B cell (primary cell): ENCODE data around the gene CCDC30. TPM values are rescaled to one million over a fixed set of nuclear protein-coding genes. Genes with fewer than 3 reads are reported as not detected.
"Not testable (repeated sequence)": the region's sequence is repeated elsewhere in the genome, so short reads cannot be mapped to it uniquely, and the experiment has no call there.

Experiments
- ATAC-seq: fragments of 200-7000 bp; cut with Tn5 transposase; one replicate; pipeline ENCODE4 v1.10.0; 2021; ENCODE audit warnings: low read depth, mild to moderate bottlenecking, moderate number of reproducible peaks, moderate library complexity
- CTCF ChIA-PET: fragments of 350-600 bp; sonication (Branson Sonifier 250); formaldehyde crosslinking; loops from one replicate; lab custom pipeline; 2021; ENCODE audit warnings: antibody characterized with exemption, inconsistent platforms; lab: Charles Lee
- POLR2A ChIA-PET: fragments of 350-600 bp; sonication (Branson Sonifier 250); formaldehyde crosslinking; loops from one replicate; lab custom pipeline; 2021; ENCODE audit warnings: antibody characterized with exemption; lab: Charles Lee
- DNase-seq: peaks from one replicate; pipeline ENCODE4 v3.0.0; 2013
- H2AFZ ChIP-seq: 2 replicates; pipeline ENCODE4 v1.6.1; 2012; ENCODE audit warnings: mild to moderate bottlenecking, low read depth, low read length; ENCODE audit not compliant: insufficient read depth, poor library complexity, severe bottlenecking
- H3K27ac ChIP-seq, 2 donors: 1 replicate in 1 of 2; 2 replicates in 1 of 2; pipeline ENCODE4 v1.5.1; 2012 to 2013; ENCODE audit warnings: low read length in 2 of 2, mild to moderate bottlenecking in 2 of 2, moderate library complexity in 1 of 2
- H3K27me3 ChIP-seq, 4 experiments: fragments of 200-600 bp in 1 of 4; sonication (generic) in 1 of 4; replicated peaks in 1 of 4; 1 replicate in 2 of 4; 2 replicates in 2 of 4; pipeline versions ENCODE4 v1.6.1 to v1.7.0; 2013 to 2016; ENCODE audit warnings: low read length in 3 of 4, mild to moderate bottlenecking in 2 of 4, mixed read lengths in 1 of 4, moderate library complexity in 1 of 4; ENCODE audit not compliant: insufficient read depth in 4 of 4, control insufficient read depth in 3 of 4; ENCODE audit errors: control extremely low read depth in 1 of 4
- H3K36me3 ChIP-seq, 2 experiments: replicated peaks in 1 of 2; 1 replicate in 1 of 2; 2 replicates in 1 of 2; pipeline versions ENCODE4 v1.6.1 to v1.7.1; 2013; ENCODE audit warnings: low read length in 1 of 2; ENCODE audit not compliant: insufficient read depth in 2 of 2, control insufficient read depth in 1 of 2; ENCODE audit errors: control extremely low read depth in 1 of 2, extremely low read depth in 1 of 2
- H3K4me1 ChIP-seq, 2 donors: fragments of 200-600 bp in 1 of 2; sonication (generic) in 1 of 2; 1 replicate in 1 of 2; 2 replicates in 1 of 2; pipeline versions ENCODE4 v1.5.1 to v1.6.1; 2013 to 2017; ENCODE audit warnings: low read length in 2 of 2; ENCODE audit not compliant: control insufficient read depth in 2 of 2, insufficient read depth in 2 of 2
- H3K4me2 ChIP-seq: replicated peaks from 2 replicates; pipeline ENCODE3; 2012; ENCODE audit warnings: mild to moderate bottlenecking, low read depth, low read length; ENCODE audit not compliant: poor library complexity, severe bottlenecking
- H3K4me3 ChIP-seq, 5 experiments: fragments of 200-600 bp in 1 of 5; sonication (generic) in 1 of 5; 1 replicate in 3 of 5; 2 replicates in 2 of 5; pipeline versions ENCODE4 v1.5.1 to v1.7.0; 2011 to 2016; ENCODE audit warnings: low read length in 4 of 5, mild to moderate bottlenecking in 4 of 5, low read depth in 2 of 5, control low read depth in 1 of 5, moderate library complexity in 1 of 5; ENCODE audit not compliant: insufficient read depth in 1 of 5; ENCODE audit errors: control extremely low read depth in 1 of 5, extremely low read depth in 1 of 5
- H3K79me2 ChIP-seq: fragments of 200-600 bp; sonication (generic); one replicate; pipeline ENCODE4 v1.6.0; 2016; ENCODE audit warnings: low read length; ENCODE audit not compliant: control insufficient read depth, insufficient read depth
- H3K9ac ChIP-seq: fragments of 200-600 bp; sonication (generic); 2 replicates; pipeline ENCODE4 v1.6.1; 2017; ENCODE audit warnings: mild to moderate bottlenecking, low read length, moderate library complexity
- H3K9me3 ChIP-seq, 3 donors: one replicate each; pipeline versions ENCODE4 v1.6.1 to v1.7.1; 2013; ENCODE audit warnings: low read length in 2 of 3; ENCODE audit not compliant: control insufficient read depth in 2 of 3, insufficient read depth in 1 of 3; ENCODE audit errors: control extremely low read depth in 1 of 3
- H4K20me1 ChIP-seq: 2 replicates; pipeline ENCODE4 v1.6.0; 2012; ENCODE audit warnings: mild to moderate bottlenecking, low read length; ENCODE audit not compliant: insufficient read depth, control insufficient read depth, poor library complexity, severe bottlenecking
- H3K27ac Mint-ChIP-seq: one replicate; pipeline ENCODE4 v1.8.0; 2021; ENCODE audit warnings: mixed read lengths
- H3K27me3 Mint-ChIP-seq: one replicate; pipeline ENCODE4 v1.8.0; 2021; ENCODE audit warnings: mixed read lengths
- H3K4me1 Mint-ChIP-seq: one replicate; pipeline ENCODE4 v1.8.0; 2021; ENCODE audit warnings: mixed read lengths
- H3K4me3 Mint-ChIP-seq: one replicate; pipeline ENCODE4 v1.8.0; 2021; ENCODE audit warnings: mixed read lengths
- H3K9me3 Mint-ChIP-seq: one replicate; pipeline ENCODE4 v1.8.0; 2022; ENCODE audit warnings: mixed read lengths; ENCODE audit not compliant: insufficient read depth
- CTCF ChIP-seq: fragments of 200-600 bp; IDR thresholded peaks from one replicate; pipeline ENCODE4 v1.8.0; 2022; ENCODE audit warnings: antibody characterized with exemption, mild to moderate bottlenecking
- EZH2 ChIP-seq: IDR thresholded peaks from 2 replicates; pipeline ENCODE4 v1.6.1; 2012; ENCODE audit warnings: borderline replicate concordance, low read depth, mild to moderate bottlenecking, moderate library complexity, low read length; ENCODE audit not compliant: insufficient read depth, poor library complexity, severe bottlenecking
- WGBS: methylation state at CpG from one replicate; pipeline ENCODE4 v1.1.5; 2013; ENCODE audit warnings: missing lambda C conversion rate; ENCODE audit not compliant: insufficient coverage; 5-methylcytosine and 5-hydroxymethylcytosine counted together
- intact Hi-C: fragments of 100-400 bp; cut with micrococcal nuclease; formaldehyde crosslinking; loops from one replicate; pipeline ENCODE4 v1.10.0; 2022
- polyA plus RNA-seq: library from polyadenylated mRNA; depleted of rRNA; stranded (reverse); fragments of >200 nt; gene quantifications from 2 replicates; pipeline ENCODE4 v1.2.3, GENCODE V29; 2012
- total RNA-seq, 2 donors: library from RNA; stranded (reverse); fragments of 120-200 nt in 1 of 2; gene quantifications; 1 replicate in 1 of 2; 2 replicates in 1 of 2; pipeline versions ENCODE4 v1.2.3 to v1.2.4, GENCODE V29; 2013 to 2022

The CCDC30 gene
- total and polyA plus RNA-seq, 2 donors (not counting 1 experiment from before 2014, with no cell fraction given) = 1.4 to 7.4 TPM

DNA sequence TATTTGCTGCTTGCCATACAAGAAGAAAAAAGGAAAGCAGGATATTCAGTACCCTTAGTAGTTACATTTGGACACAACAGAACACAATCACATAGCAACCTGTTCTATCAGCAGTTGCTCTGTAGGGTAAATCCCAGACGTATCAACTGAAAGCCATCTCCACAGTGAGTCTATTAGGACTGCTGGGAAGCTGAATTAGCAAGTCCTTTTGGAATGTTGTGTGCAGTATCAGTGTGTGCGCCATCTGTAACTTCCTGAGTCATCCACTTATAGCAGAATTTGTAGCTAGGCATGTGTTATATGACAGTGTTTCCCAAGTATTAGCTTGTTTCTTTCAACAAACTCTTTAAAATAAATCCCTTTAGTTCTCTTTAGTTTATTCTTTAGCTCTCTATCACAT is 21.3 kb downstream of the CCDC30 start:
- H3K27ac Mint-ChIP-seq = no peak overlapping the region
- no peak for TF ChIP-seq CTCF
- TF ChIP-seq EZH2 = no peak
- CTCF ChIA-PET = no interaction called here
- no CpG with 5 or more reads among the region's 2 CpGs for WGBS
- H3K79me2 ChIP-seq = no peaks in the 10 kb centered on the region
- H3K9ac ChIP-seq = no peak overlapping the region
- H3K4me3 ChIP-seq = no peak overlapping the region
- no peak overlapping the region for H2AFZ ChIP-seq
- POLR2A ChIA-PET = no interaction called here
- no peaks in the 10 kb centered on the region for H3K9me3 ChIP-seq
- H3K9me3 Mint-ChIP-seq = no peaks in the 10 kb centered on the region
- ATAC-seq = no peak
- no peak for DNase-seq
- intact Hi-C loops = no loop called here
- H3K4me3 Mint-ChIP-seq = no peak overlapping the region
- peaks cover 0 to 6% of the 10 kb centered on the region in 2 experiments for H3K36me3 ChIP-seq
- H3K27me3 Mint-ChIP-seq = no peaks in the 10 kb centered on the region
- no peak overlapping the region for H3K4me2 ChIP-seq
- H3K4me1 Mint-ChIP-seq = no peaks in the 10 kb centered on the region
- H3K4me1 ChIP-seq = no peaks in the 10 kb centered on the region
- H3K27ac ChIP-seq = no peak overlapping the region
- H3K27me3 ChIP-seq = no peaks in the 10 kb centered on the region
- no peaks in the 10 kb centered on the region for H4K20me1 ChIP-seq

DNA sequence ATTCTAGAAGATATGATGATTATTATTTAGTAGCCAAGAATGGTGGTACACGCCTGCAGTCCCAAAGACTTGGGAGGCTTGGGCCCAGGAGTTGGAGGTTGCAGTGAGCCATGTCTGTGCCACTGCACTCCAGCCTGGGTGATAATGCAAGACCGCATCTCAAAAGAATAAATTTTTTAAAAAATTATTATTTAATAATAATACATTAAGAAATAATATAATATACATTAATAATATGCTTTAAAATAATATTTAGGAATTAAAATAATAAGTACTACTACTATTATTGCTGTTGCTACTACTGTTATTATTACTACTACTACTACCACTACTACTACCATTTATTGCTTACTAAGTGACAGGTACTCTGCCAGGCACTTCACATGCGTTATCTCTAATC is 27.2 kb downstream of the CCDC30 start:
- DNase-seq = no peak
- H3K79me2 ChIP-seq = no peaks in the 10 kb centered on the region
- ATAC-seq = no peak
- no peaks in the 10 kb centered on the region for H4K20me1 ChIP-seq
- no peak for TF ChIP-seq CTCF
- no peak overlapping the region for H3K27ac ChIP-seq
- no peak overlapping the region for H3K27ac Mint-ChIP-seq
- no peak overlapping the region for H3K4me3 ChIP-seq
- H2AFZ ChIP-seq = no peak overlapping the region
- H3K4me2 ChIP-seq = no peak overlapping the region
- WGBS = 100% methylated on average over 1 of the region's 3 CpGs
- H3K4me1 ChIP-seq = no peaks in the 10 kb centered on the region
- H3K36me3 ChIP-seq = no peaks in the 10 kb centered on the region
- H3K27me3 ChIP-seq = no peaks in the 10 kb centered on the region
- no peaks in the 10 kb centered on the region for H3K4me1 Mint-ChIP-seq
- ChIA-PET CTCF (no interaction called here), POLR2A (no interaction called here)
- H3K27me3 Mint-ChIP-seq = no peaks in the 10 kb centered on the region
- H3K9me3 ChIP-seq = peaks cover 0 to 7% (median 1%) of the 10 kb centered on the region in 3 donors
- H3K9ac ChIP-seq = no peak overlapping the region
- no peaks in the 10 kb centered on the region for H3K9me3 Mint-ChIP-seq
- H3K4me3 Mint-ChIP-seq = no peak overlapping the region
- intact Hi-C loops = no loop called here

GRCh38 chr1:42502031-42502430 is 38.9 kb downstream of the CCDC30 start:
- H3K4me2 ChIP-seq, POLR2A ChIA-PET, H3K79me2 ChIP-seq, H3K27me3 ChIP-seq, H3K4me3 ChIP-seq, CTCF ChIA-PET, H3K9ac ChIP-seq, H2AFZ ChIP-seq, H3K27ac ChIP-seq, intact Hi-C loops, H3K4me1 ChIP-seq, DNase-seq, H3K4me1 Mint-ChIP-seq, H4K20me1 ChIP-seq, H3K9me3 Mint-ChIP-seq, H3K27ac Mint-ChIP-seq, H3K4me3 Mint-ChIP-seq, ATAC-seq, H3K27me3 Mint-ChIP-seq, H3K36me3 ChIP-seq: not testable (repeated sequence)
- WGBS = 93% methylated on average over 6 of the region's 11 CpGs
- peaks cover 3 to 25% (median 17%) of the 10 kb centered on the region in 3 donors for H3K9me3 ChIP-seq
